Activated effector memory CD4-positive, alpha-beta T cell treated with Interleukin-2 at 50 U/mL for 16 hours (primary cell): ENCODE results near the gene PLCB1.
"Not testable (repeated sequence)": the region's sequence is repeated elsewhere in the genome, so short reads cannot be mapped to it uniquely, and the experiment has no call there.

Source experiments
- DNase-seq: peaks from one replicate; pipeline ENCODE4 v3.0.0-alpha.2; 2020

Gene PLCB1

GRCh38 chr20:8466781-8467180 lies 334.7 kb downstream of the PLCB1 start:
- DNase-seq = not testable (repeated sequence)

GRCh38 chr20:8470156-8470555 lies 338.1 kb downstream of the PLCB1 start:
- no peak for DNase-seq

- no peak for DNase-seq
These were observed 339.4 kb downstream of the PLCB1 start for GRCh38 chr20:8471465-8471864.

GRCh38 chr20:8473459-8473858 lies 341.4 kb downstream of the PLCB1 start:
- no peak for DNase-seq

- DNase-seq = no peak
These were observed 342.1 kb downstream of the PLCB1 start for GRCh38 chr20:8474027-8474668.

GRCh38 chr20:8476021-8476420 lies 344.0 kb downstream of the PLCB1 start:
- DNase-seq = no peak

GRCh38 chr20:8480597-8480996 lies 348.5 kb downstream of the PLCB1 start:
- DNase-seq = no peak

- DNase-seq = no peak
These were observed 355.6 kb downstream of the PLCB1 start for GRCh38 chr20:8487696-8488095.

- no peak for DNase-seq
These were observed 357.2 kb downstream of the PLCB1 start for GRCh38 chr20:8489094-8489883.

GRCh38 chr20:8490076-8490830 lies 358.2 kb downstream of the PLCB1 start:
- DNase-seq = no peak

- no peak for DNase-seq
These were observed 360.1 kb downstream of the PLCB1 start for GRCh38 chr20:8492173-8492572.

GRCh38 chr20:8498571-8498970 lies 366.5 kb downstream of the PLCB1 start:
- no peak for DNase-seq

GRCh38 chr20:8504030-8504429 lies 372.0 kb downstream of the PLCB1 start:
- no peak for DNase-seq

- DNase-seq = no peak
These were observed 373.6 kb downstream of the PLCB1 start for GRCh38 chr20:8505476-8506200.

GRCh38 chr20:8507231-8507630 lies 375.2 kb downstream of the PLCB1 start:
- DNase-seq = no peak

GRCh38 chr20:8509809-8510208 lies 377.7 kb downstream of the PLCB1 start:
- no peak for DNase-seq

- no peak for DNase-seq
These were observed 378.7 kb downstream of the PLCB1 start for GRCh38 chr20:8510808-8511207.

GRCh38 chr20:8512003-8512402 lies 379.9 kb downstream of the PLCB1 start:
- no peak for DNase-seq

GRCh38 chr20:8515810-8516435 lies 383.9 kb downstream of the PLCB1 start:
- no peak for DNase-seq

- no peak for DNase-seq
These were observed 386.8 kb downstream of the PLCB1 start for GRCh38 chr20:8518878-8519277.

- DNase-seq = no peak
These were observed 387.8 kb downstream of the PLCB1 start for GRCh38 chr20:8519887-8520286.

GRCh38 chr20:8522168-8522567 lies 390.1 kb downstream of the PLCB1 start:
- DNase-seq = no peak

- no peak for DNase-seq
These were observed 391.6 kb downstream of the PLCB1 start for GRCh38 chr20:8523684-8524083.
